ENCODE measurements around the gene OSMR.

OSMR gene

DNA sequence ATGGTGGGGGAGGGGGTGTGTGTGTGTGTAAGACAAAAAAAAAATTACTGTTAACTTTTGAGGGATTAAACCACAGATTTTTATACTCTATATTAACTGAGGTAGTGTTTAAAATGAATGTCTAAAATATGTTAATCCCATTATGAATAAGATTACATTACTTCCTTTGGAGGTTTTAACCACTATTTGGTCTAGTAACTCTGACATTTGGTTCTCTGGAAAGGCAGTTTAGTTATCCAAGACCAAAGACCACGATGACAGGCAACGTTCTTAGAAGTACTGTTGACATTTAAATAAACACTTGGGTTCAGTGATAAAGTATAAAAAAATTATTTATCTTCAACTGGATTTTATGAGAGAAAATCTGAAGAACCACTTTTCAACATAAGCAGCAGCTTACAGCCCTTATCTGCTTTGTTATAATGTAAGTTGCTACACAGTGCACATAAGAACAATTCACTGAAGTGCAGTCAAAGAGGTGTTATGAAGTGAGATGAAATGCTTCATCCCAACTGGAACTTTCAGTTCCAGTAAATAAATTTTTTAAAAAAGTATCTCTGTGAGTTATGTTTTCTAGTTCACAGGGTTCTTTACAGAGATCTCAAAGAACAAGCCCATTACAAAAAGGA is 94.5 kb downstream of the OSMR start:
- no peak overlapping the region for H3K4me3 ChIP-seq (ENCODE audit: low read depth, low read length)
- DNase-seq (ENCODE audit: low read depth) = no peak
- TF ChIP-seq, protein P1, sequence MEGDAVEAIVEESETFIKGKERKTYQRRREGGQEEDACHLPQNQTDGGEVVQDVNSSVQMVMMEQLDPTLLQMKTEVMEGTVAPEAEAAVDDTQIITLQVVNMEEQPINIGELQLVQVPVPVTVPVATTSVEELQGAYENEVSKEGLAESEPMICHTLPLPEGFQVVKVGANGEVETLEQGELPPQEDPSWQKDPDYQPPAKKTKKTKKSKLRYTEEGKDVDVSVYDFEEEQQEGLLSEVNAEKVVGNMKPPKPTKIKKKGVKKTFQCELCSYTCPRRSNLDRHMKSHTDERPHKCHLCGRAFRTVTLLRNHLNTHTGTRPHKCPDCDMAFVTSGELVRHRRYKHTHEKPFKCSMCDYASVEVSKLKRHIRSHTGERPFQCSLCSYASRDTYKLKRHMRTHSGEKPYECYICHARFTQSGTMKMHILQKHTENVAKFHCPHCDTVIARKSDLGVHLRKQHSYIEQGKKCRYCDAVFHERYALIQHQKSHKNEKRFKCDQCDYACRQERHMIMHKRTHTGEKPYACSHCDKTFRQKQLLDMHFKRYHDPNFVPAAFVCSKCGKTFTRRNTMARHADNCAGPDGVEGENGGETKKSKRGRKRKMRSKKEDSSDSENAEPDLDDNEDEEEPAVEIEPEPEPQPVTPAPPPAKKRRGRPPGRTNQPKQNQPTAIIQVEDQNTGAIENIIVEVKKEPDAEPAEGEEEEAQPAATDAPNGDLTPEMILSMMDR (IDR thresholded peaks at IDR 0.05; ENCODE audit: insufficient read depth, low read depth, low read length, missing control alignments) = no peak

DNA sequence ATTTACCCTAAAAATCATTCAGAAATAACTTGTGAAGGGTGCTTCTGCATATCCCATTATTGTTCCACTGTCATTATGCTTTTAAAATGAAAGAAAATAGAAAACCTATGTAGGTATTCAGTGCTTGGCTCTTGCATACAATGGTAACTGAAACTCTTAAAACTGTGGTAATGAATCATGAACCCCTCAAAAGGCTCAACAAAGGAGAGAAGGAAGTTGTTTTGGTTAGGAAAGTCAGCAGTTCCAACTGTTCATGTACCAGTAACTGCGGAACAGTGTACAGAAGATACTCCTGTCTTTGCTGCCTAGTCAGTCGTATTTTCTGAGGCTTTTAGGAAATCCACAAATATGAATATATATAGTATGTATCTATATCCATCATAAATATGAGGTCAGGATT is 96.1 kb downstream of the OSMR start:
- TF ChIP-seq, protein P1 (IDR thresholded peaks at IDR 0.05; ENCODE audit: insufficient read depth, low read depth, low read length, missing control alignments) = no peak
- no peak for DNase-seq (ENCODE audit: low read depth)
- H3K4me3 ChIP-seq (ENCODE audit: low read depth, low read length) = no peak overlapping the region

DNA sequence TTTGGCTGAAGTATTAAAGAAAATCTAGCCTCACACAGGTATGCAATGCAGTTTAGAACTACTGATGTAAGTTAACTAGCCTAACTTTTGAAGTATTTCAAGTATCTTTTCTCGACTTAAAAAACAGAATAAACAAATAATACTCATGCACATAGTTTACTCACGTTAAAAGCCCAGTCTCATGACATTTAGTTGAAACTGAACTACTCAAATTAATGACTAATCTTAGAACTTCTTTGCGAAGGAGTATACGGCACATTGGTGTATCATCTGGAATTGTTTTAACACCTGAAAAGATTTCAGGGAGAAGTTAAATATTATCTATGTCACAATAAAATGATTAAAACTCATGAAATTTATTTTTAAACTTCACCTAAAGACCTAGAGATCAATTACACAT is 98.5 kb downstream of the OSMR start:
- TF ChIP-seq, protein P1 (IDR thresholded peaks at IDR 0.05; ENCODE audit: insufficient read depth, low read depth, low read length, missing control alignments) = no peak
- no peak for DNase-seq (ENCODE audit: low read depth)
- no peak overlapping the region for H3K4me3 ChIP-seq (ENCODE audit: low read depth, low read length)

DNA sequence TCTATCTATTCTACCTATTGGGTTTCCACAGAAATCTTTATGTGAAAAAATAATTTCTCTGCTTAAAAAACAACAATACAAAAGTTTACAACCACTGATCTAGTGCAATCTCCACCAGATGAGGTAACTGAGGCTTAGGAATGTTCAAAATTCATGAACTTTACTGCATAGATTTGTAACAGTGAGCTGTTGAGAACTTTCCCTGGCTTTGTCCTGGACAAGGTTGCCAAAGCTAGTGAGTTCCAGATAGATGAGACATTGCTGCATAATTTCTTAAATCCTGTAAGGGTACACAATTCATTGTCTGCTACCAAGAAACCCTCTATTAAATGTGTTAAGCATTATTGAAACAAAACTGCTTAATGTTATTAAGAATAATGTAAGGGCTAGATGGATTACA is 102.7 kb downstream of the OSMR start:
- TF ChIP-seq, protein P1 (IDR thresholded peaks at IDR 0.05; ENCODE audit: insufficient read depth, low read depth, low read length, missing control alignments) = no peak
- no peak for DNase-seq (ENCODE audit: low read depth)
- no peak overlapping the region for H3K4me3 ChIP-seq (ENCODE audit: low read depth, low read length)

DNA sequence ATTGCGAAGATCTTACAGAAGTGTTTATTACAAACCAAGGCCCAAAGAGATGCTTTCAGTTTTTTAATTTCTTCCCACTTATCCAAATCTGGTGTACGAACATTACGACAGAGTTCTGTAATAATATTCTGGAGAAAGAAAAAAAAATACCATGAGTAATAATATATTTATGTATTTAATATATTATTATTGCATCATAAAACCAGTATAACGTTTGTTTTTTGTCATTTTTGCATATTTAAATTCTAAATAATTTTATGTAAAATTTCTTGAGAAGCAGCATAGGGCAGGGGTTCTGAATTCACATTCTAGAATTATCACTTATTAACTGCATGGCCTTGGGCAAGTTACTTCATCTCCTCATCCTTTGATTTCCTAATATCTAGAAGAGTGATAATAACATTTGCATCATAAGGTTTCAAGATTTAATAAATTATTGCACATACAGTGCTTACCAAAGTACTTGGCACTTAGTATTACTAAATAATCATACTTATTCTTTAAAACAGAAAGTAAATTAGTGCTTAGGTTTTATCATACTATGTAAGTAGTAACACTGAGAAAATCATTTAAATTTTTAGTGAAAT is 107.7 kb downstream of the OSMR start:
- H3K4me3 ChIP-seq (ENCODE audit: low read depth, low read length) = no peak overlapping the region
- no peak for DNase-seq (ENCODE audit: low read depth)
- TF ChIP-seq, protein P1 (IDR thresholded peaks at IDR 0.05; ENCODE audit: insufficient read depth, low read depth, low read length, missing control alignments) = no peak

DNA sequence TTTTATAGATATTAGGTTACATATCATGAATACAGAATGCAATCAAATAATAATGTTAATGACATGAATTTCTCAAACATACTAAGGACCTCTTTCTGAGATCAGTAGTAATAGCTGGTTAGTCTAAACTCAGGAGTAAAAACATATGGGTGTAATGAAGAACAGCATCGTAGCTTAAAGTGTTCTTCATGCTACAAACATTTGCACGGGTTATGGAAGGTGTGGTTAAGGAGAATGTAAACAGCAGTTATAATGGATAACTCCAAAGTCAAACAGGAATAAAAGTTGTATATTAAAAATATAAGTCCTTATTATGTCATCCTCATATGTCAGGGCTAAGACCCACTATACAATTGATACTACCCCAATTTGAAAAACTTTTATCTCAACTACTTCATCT is 115.9 kb downstream of the OSMR start:
- TF ChIP-seq, protein P1 (IDR thresholded peaks at IDR 0.05; ENCODE audit: insufficient read depth, low read depth, low read length, missing control alignments) = no peak
- no peak overlapping the region for H3K4me3 ChIP-seq (ENCODE audit: low read depth, low read length)

DNA sequence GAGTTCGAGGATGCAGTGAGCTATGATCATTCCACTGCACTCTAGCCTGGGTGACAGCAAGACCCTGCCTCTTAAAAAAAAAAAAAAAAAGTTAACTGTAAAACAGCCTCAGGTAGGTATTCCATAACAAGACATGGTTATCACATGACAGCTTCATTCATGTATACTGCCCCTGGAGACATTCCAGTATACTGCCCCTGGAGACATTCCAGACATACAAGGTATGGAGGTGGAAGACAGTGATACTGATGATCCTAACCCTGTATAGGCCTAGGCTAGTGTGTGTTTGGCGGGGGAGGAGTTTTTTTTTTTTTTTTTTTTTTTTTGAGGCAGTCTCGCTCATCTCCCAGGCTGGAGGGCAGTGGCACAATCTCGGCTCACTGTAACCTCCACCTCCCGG is 122.9 kb downstream of the OSMR start:
- no peak for DNase-seq (ENCODE audit: low read depth)
- no peak overlapping the region for H3K4me3 ChIP-seq (ENCODE audit: low read depth, low read length)
- TF ChIP-seq, protein P1 (IDR thresholded peaks at IDR 0.05; ENCODE audit: insufficient read depth, low read depth, low read length, missing control alignments) = no peak

More for the DNA sequence above, 115.9 kb downstream of the OSMR start:
- DNase-seq (ENCODE audit: low read depth) = no peak

All from GM12865 (cell line).